SK-N-MC (cell line): ENCODE measurements around the gene CRTC3.
"Not testable (repeated sequence)": the region's sequence is repeated elsewhere in the genome, so short reads cannot be mapped to it uniquely, and the experiment has no call there.

Experiments used
- DNase-seq: peaks from one replicate; pipeline ENCODE4 v3.0.0-alpha.2; 2011; ENCODE audit warnings: low read depth, low spot score
- H3K27ac ChIP-seq: fragments of 200-600 bp; sonication (generic); 2 replicates; pipeline ENCODE4 v1.5.1; 2016; ENCODE audit warnings: mixed run types
- H3K36me3 ChIP-seq: fragments of 200-600 bp; sonication (generic); 2 replicates; pipeline ENCODE4 v1.6.1; 2017; ENCODE audit warnings: antibody characterized with exemption, low read length, mixed read lengths; ENCODE audit not compliant: insufficient read depth
- H3K4me3 ChIP-seq: fragments of 200-600 bp; sonication (generic); 2 replicates; pipeline ENCODE4 v1.5.1; 2016
- H3K9ac ChIP-seq: fragments of 200-600 bp; sonication (generic); 2 replicates; pipeline ENCODE4 v1.8.0; 2017; ENCODE audit warnings: mixed run types, mixed read lengths; ENCODE audit not compliant: insufficient read length
- H3K9me3 ChIP-seq: fragments of 200-600 bp; sonication (generic); 2 replicates; pipeline ENCODE4 v1.6.1; 2017; ENCODE audit warnings: low read depth, mild to moderate bottlenecking, antibody characterized with exemption, low read length, moderate library complexity, mixed read lengths
- EZH2 ChIP-seq: fragments of 200-600 bp; sonication (generic); IDR thresholded peaks from one replicate; pipeline ENCODE4 v1.6.1; 2017; ENCODE audit warnings: antibody characterized with exemption
- FOXP2 ChIP-seq: optimal IDR thresholded peaks from 2 replicates; pipeline ENCODE3; 2011; ENCODE audit warnings: mild to moderate bottlenecking, moderate library complexity; ENCODE audit not compliant: insufficient read depth; ENCODE audit errors: extremely low read length, control extremely low read depth
- POLR2AphosphoS5 ChIP-seq: IDR thresholded peaks from 2 replicates; pipeline ENCODE4 v1.6.1; 2012; ENCODE audit warnings: mild to moderate bottlenecking, low read depth, low read length, borderline replicate concordance

Gene CRTC3

DNA sequence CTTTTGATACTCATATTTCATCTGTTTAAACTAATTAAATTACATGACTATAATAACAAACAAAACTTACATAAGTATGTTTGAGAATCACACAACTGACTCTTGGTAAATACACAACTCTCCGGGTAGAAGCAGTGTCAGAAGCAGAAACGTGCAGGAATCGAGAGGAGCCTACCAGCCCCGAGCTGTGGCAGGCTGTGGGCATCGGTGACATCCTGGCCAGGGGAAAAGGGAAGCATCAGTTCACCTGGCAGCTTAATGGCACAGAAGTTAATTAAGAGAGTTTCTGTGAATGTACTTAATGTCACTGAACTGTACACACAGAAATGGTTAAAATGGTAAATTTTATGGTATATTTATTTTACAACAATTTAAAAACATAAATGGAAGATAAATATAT is 90.2 kb downstream of the CRTC3 start:
- Histone ChIP-seq H3K9me3 (no peaks in the 10 kb centered on the region), H3K27ac (no peak overlapping the region), H3K4me3 (no peak overlapping the region), H3K9ac (no peak overlapping the region), H3K36me3 (peaks cover 5% of the 10 kb centered on the region; the same call in 1 of the 2 replicates)
- TF ChIP-seq POLR2AphosphoS5 (no peak), FOXP2 (no peak), EZH2 (no peak)
- DNase-seq = no peak

- H3K9ac ChIP-seq = no peak overlapping the region
- H3K9me3 ChIP-seq = no peaks in the 10 kb centered on the region
- TF ChIP-seq EZH2 (no peak), FOXP2 (no peak), POLR2AphosphoS5 (no peak)
- H3K4me3 ChIP-seq = no peak overlapping the region
- no peak overlapping the region for H3K27ac ChIP-seq
- DNase-seq = no peak
- H3K36me3 ChIP-seq = peaks cover 6% of the 10 kb centered on the region; the same call in 1 of the 2 replicates
These were observed 90.8 kb downstream of the CRTC3 start for GRCh38 chr15:90620379-90621067.

DNA sequence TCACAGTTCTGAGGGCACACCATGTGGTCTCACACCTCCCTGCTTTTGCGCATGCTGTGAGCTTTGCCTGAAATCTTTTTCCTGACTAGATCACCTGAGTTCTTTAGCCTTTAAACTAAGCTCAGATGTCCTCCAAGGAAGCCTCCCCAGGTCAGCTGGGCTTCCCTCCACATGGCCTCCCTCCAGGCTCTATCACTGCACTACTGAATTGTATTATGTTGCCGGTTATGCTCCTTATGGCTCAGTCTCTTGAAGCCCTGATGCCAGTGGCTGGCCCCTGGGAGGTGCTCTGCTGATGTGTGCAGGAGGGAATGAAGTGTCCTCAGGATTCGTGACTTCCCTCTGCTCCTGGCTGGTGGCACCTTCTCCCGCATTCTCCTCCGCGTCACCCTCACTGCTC is 94.1 kb downstream of the CRTC3 start:
- no peak for DNase-seq
- TF ChIP-seq EZH2 (no peak), FOXP2 (no peak), POLR2AphosphoS5 (no peak)
- Histone ChIP-seq H3K27ac (no peak overlapping the region), H3K4me3 (no peak overlapping the region), H3K9ac (no peak overlapping the region), H3K36me3 (peaks cover 18% of the 10 kb centered on the region; the same call in 1 of the 2 replicates), H3K9me3 (no peaks in the 10 kb centered on the region)

- Histone ChIP-seq H3K9ac (no peak overlapping the region), H3K27ac (no peak overlapping the region), H3K4me3 (no peak overlapping the region), H3K36me3 (peaks cover 24% of the 10 kb centered on the region), H3K9me3 (no peaks in the 10 kb centered on the region)
- no peak for DNase-seq
- TF ChIP-seq FOXP2 (no peak), POLR2AphosphoS5 (no peak), EZH2 (no peak)
These were observed 94.7 kb downstream of the CRTC3 start for GRCh38 chr15:90624278-90624981.

DNA sequence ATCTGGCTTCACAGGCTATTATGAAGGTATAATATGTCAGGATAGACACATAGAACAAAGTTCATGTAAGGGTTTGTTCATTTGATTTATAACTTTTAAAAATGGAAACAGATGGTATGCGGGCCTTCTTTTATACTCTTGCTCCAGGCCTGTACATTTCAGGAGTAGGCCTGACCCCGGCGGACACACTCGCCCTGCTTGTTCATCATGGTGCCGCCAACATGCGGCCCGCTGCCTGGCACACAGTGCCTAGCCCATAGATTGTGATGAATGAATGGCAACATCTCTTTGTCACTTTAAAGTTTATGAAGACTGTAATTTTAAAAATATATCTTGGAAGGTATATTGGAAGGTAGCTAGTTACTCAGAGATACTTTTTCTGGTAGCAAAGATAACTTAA is 95.3 kb downstream of the CRTC3 start:
- no peak overlapping the region for H3K27ac ChIP-seq
- no peak for DNase-seq
- peaks cover 30% of the 10 kb centered on the region for H3K36me3 ChIP-seq
- TF ChIP-seq FOXP2 (no peak), POLR2AphosphoS5 (no peak), EZH2 (no peak)
- H3K9me3 ChIP-seq = no peaks in the 10 kb centered on the region
- H3K4me3 ChIP-seq = no peak overlapping the region
- H3K9ac ChIP-seq = no peak overlapping the region

- no peaks in the 10 kb centered on the region for H3K9me3 ChIP-seq
- TF ChIP-seq FOXP2 (no peak), EZH2 (no peak), POLR2AphosphoS5 (no peak)
- DNase-seq = no peak
- peaks cover 48% of the 10 kb centered on the region for H3K36me3 ChIP-seq
- no peak overlapping the region for H3K9ac ChIP-seq
- no peak overlapping the region for H3K4me3 ChIP-seq
- no peak overlapping the region for H3K27ac ChIP-seq
These were observed 99.5 kb downstream of the CRTC3 start for GRCh38 chr15:90629217-90629616.

DNA sequence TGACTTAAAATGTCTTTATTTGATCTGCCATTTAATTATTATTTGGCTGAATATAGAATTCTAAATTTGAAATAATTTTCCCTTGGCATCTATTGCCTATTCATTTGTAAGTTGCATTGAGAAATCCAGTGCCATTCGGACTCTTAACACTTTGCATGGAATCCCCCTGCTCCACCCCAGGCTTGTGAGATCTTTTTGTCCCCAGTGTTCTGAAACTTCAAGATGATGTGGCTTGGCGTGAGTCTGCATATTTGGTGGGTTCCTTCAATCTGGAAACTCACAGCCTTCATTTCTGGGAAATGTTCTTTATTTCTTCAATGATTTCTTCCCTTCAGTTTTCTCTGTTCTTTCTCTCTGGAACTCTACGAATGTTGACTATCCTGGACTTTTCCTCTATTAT is 103.6 kb downstream of the CRTC3 start:
- H3K9me3 ChIP-seq = no peaks in the 10 kb centered on the region
- DNase-seq = no peak
- no peak for TF ChIP-seq FOXP2
- no peak for TF ChIP-seq EZH2
- TF ChIP-seq POLR2AphosphoS5 = no peak
- H3K9ac ChIP-seq = no peak overlapping the region
- no peak overlapping the region for H3K4me3 ChIP-seq
- no peak overlapping the region for H3K27ac ChIP-seq
- H3K36me3 ChIP-seq = peaks cover 56% of the 10 kb centered on the region

DNA sequence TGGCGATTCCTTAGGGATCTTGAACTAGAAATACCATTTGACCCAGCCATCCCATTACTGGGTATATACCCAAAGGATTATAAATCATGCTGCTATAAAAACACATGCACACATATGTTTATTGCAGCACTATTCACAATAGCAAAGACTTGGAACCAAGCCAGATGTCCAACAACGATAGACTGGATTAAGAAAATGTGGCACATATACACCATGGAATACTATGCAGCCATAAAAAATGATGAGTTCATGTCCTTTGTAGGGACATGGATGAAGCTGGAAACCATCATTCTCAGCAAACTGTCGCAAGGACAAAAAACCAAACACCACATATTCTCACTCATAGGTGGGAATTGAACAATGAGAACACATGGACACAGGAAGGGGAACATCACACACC is 107.3 kb downstream of the CRTC3 start:
- H3K9ac ChIP-seq, H3K4me3 ChIP-seq, H3K27ac ChIP-seq, H3K9me3 ChIP-seq, DNase-seq: not testable (repeated sequence)
- H3K36me3 ChIP-seq = peaks cover 49% of the 10 kb centered on the region

GRCh38 chr15:90637693-90638092 is 108.0 kb downstream of the CRTC3 start:
- Histone ChIP-seq H3K4me3 (no peak overlapping the region), H3K36me3 (peaks cover 49% of the 10 kb centered on the region), H3K9ac (no peak overlapping the region), H3K27ac (no peak overlapping the region), H3K9me3 (no peaks in the 10 kb centered on the region)
- no peak for DNase-seq
- TF ChIP-seq POLR2AphosphoS5 (no peak), FOXP2 (no peak), EZH2 (no peak)

GRCh38 chr15:90638201-90638691 is 108.5 kb downstream of the CRTC3 start:
- H3K9me3 ChIP-seq = no peaks in the 10 kb centered on the region
- TF ChIP-seq POLR2AphosphoS5 (no peak), FOXP2 (no peak), EZH2 (no peak)
- no peak overlapping the region for H3K4me3 ChIP-seq
- peaks cover 48% of the 10 kb centered on the region for H3K36me3 ChIP-seq
- no peak overlapping the region for H3K27ac ChIP-seq
- no peak overlapping the region for H3K9ac ChIP-seq
- DNase-seq = no peak
